A673 (cell line): ENCODE results near the gene ZSWIM5.

Experiments used
- CTCF ChIP-seq: fragments of 300-800, 200-600 bp; sonication (generic); conservative IDR thresholded peaks from 2 replicates; pipeline ENCODE4 v1.5.1; 2017; ENCODE audit warnings: low read depth, mild to moderate bottlenecking, antibody characterized with exemption, low read length, moderate library complexity, mixed read lengths
- EZH2 ChIP-seq: fragments of 200-600 bp; sonication (generic); IDR thresholded peaks from 2 replicates; pipeline ENCODE4 v1.6.1; 2017; ENCODE audit warnings: borderline replicate concordance, low read depth, mild to moderate bottlenecking, mixed read lengths, antibody characterized with exemption, low read length; ENCODE audit not compliant: poor library complexity, severe bottlenecking

- TF ChIP-seq EZH2 (no peak), CTCF (no peak)
Observed at GRCh38 chr1:45011837-45012638, 194.4 kb downstream of the ZSWIM5 start, which contains the start of gene UROD.
